HG02759 (cell line): ENCODE measurements around the gene CALHM2.
"Not testable (repeated sequence)": the region's sequence is repeated elsewhere in the genome, so short reads cannot be mapped to it uniquely, and the experiment has no call there.

Experiments used
- ATAC-seq: cut with Tn5 transposase; IDR thresholded peaks from one replicate; pipeline ENCODE4 v1.9.1; 2021; ENCODE audit warnings: mild to moderate bottlenecking, moderate library complexity; ENCODE audit not compliant: unreplicated experiment

The CALHM2 gene

DNA sequence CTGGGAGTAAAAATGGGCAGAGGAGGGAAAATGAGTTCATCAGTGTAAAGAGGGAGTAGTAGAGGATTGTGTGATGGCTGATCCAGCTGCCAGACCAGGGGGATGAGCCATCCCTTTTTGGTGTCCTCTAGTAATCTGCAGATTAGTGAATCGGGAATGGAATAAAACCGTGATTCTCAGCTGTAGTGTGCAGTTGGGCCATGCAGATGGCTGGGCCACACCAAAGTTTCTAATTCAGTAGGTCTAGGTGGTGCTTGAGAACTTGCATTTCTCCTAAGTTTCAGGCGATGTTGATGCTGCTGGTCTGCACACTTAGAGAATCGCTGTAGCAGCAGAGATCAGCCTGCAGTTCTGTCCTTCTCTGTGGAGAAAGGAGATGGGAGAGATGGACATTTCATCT, 33.1 kb downstream of the CALHM2 start:
- no peak for ATAC-seq

DNA sequence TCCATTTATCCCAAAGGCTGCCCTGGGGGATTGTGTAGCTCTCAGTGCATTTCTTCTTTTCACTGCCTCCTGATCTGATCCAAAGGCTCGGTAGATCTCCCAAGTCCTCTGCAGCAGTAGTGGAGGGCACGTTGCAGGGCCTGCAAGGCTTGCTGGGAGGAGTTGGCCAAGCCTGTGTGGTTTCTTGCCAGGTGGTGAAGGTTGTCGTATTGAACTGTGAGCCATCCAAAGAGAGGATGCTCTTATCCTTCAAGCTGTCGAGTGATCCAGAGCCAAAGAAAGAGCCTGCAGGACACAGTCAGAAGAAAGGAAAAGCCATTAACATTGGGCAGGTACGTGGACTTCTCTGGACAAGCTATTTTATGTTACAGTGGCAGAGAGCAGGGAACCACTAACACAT, 34.6 kb downstream of the CALHM2 start:
- ATAC-seq: no peak

DNA sequence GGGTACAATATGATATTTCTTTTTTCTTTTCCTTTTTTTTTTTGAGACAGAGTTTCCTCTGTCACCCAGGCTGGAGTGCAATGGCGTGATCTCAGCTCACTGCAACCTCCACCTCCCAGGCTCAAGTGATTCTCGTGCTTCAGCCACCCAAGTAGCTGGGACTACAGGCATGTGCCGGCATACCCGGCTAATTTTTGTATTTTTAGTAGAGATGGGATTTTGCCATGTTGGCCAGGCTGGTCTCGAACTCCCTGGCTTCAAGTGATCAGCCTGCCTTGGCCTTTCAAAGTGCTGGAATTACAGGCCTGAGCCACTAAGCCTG, 35.1 kb downstream of the CALHM2 start:
- not testable (repeated sequence) for ATAC-seq

DNA sequence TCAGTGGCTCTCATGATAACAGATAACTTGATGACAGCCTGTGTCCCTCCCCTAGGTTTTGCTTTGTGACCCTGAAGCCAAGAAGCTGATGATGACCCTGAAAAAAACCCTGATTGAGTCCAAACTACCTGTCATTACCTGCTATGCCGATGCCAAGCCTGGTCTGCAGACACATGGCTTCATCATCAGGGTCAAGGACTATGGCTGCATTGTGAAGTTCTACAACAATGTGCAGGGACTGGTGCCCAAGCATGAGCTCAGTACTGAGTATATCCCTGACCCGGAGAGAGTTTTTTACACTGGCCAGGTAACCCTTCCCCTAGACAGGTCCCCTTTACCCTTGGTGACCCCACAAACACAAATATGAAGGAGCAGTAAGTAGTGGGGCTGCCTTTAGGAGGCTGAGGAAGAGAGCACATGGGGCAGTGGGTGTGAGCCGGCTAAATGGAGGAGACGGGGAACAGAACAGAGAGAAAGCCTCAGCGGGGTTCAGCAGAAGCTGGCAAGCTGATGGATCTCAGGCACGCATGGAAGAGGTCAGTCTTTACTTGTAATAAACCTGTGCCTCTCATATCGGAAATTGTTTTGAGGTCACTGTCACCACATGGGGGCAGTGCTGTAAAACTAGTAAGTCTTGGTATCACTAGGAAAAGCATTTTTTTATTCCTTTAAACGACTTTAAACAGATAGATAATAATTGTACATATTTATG, 35.6 kb downstream of the CALHM2 start:
- no peak for ATAC-seq

DNA sequence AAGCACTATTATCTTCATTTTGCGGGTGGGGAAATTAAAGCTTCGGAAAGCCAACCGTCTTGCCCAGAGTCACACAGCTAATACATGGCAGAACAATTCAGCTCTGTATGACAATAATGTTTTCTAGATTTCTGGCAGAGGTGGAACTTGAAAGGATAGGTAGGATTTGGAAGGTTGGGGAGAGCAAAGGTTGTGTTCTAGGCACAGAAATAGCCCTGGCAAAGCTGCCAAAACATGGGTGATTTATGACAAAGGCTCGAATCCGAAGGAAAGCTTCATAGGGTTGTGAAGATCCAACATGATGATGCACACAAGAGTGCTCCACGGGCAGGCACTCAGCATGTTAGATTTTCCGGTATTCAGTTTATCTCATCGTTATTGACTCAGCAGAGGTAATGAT, 36.6 kb downstream of the CALHM2 start:
- no peak for ATAC-seq

DNA sequence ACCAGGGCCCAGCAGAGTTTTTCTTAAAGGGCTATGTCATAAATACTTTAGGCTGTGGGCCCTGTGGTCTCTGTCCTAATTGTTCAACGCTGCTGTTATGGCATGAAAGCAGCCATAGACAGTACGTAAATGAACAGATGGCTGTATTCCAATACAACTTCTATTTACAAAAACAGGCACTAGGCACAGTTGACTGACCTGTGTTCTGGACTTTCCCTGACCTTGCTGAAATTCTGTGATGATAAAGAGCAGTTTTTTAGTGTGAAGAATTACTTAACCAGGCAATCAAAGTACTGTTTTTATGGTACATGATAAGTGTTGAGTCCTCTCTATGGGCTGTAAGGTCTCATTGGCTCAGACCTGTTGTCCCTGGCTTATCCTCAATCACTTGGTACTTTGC, 38.6 kb downstream of the CALHM2 start:
- ATAC-seq: no peak

DNA sequence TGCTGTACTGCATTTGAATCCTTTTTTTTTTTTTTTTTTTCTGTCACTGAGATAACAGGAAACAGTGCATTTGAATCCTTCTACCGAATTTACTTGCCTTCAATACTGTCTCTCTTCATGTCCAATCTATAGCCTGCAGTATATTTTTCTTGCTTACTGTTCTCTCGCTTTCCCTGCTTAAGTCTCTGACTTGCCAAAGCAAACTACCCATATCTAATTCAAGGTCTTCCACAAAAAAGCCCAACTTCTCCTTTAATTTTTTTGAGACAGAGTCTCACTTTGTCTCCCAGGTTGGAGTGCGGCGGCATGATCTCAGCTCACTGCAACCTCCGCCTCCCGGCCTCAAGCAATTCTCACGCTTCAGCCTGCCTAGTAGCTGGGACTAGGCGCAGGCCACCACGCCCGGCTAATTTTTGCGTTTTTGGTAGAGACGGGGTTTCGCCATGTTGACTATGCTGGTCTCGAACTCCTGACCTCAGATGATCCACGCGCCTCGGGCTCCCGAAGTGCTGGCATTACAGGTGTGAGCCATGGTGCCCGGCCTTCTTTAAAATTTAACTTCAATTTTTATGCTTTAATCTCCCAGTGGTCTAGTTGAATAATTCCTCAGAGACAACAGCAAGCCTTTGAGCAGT, 54.9 kb downstream of the CALHM2 start:
- no peak for ATAC-seq

DNA sequence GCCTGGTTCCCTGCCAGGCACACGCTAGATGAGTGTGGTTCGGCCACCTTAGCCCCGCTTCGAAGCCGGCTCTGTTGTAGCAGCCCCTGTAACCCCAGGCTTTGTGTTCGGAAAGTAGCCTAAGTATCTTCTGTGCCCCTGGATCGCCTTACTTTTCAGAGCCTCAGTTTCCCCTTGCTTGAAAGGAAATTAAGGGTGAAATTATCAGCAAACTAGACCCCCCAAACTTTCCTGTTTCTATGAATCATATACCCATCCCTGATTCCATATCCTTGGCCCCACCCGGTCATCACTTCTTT, 55.4 kb downstream of the CALHM2 start:
- ATAC-seq: no peak
